Stimulated activated CD8-positive, alpha-beta memory T cell treated with anti-CD3 and anti-CD28 coated beads, Interleukin-15, amount 100 ng/mL, for 4 hours (primary cell): ENCODE data around the gene LYPD8.

Source experiments
- DNase-seq, 2 donors: peaks; one replicate each; pipeline ENCODE4 v3.0.0-alpha.2; 2020; ENCODE audit warnings: low read depth in 2 of 2

LYPD8 gene

GRCh38 chr1:248699099-248699498 is 56.5 kb downstream of the LYPD8 start:
- DNase-seq, result no peak

- no peak for DNase-seq
Measured at GRCh38 chr1:248697907-248698306, 57.7 kb downstream of the LYPD8 start.

GRCh38 chr1:248696774-248697173 is 58.8 kb downstream of the LYPD8 start:
- no peak for DNase-seq

- no peak for DNase-seq
Measured at GRCh38 chr1:248696261-248696660, 59.3 kb downstream of the LYPD8 start.

- no peak for DNase-seq
Measured at GRCh38 chr1:248695451-248696132, 60.0 kb downstream of the LYPD8 start.

GRCh38 chr1:248691567-248692155 is 63.9 kb downstream of the LYPD8 start:
- DNase-seq, result no peak
